Psoas muscle (tissue), 8 donors: ENCODE results near the gene IL1RL1. TPM values are rescaled to one million over a fixed set of nuclear protein-coding genes. Genes with fewer than 3 reads are reported as not detected.

ENCODE experiments used
- ATAC-seq, 4 donors: fragments of 200-7000 bp; cut with Tn5 transposase; one replicate each; pipeline ENCODE4 v1.9.1; 2020; ENCODE audit warnings: moderate library complexity in 3 of 4, mild to moderate bottlenecking in 2 of 4
- DNase-seq, 2 donors: peaks; one replicate each; pipeline ENCODE4 v3.0.0-alpha.2; 2020
- H3K27ac ChIP-seq: fragments of 200-600 bp; one replicate; pipeline ENCODE4 v1.8.0; 2022
- H3K27me3 ChIP-seq, 3 donors: fragments of 200-600 bp in 1 of 3; one replicate each; pipeline versions ENCODE4 v1.6.1 to v1.8.0; 2013 to 2022; ENCODE audit warnings: low read length in 2 of 3, mild to moderate bottlenecking in 2 of 3, moderate library complexity in 1 of 3; ENCODE audit not compliant: insufficient read depth in 3 of 3
- H3K36me3 ChIP-seq, 2 donors: fragments of 200-600 bp in 1 of 2; one replicate each; pipeline versions ENCODE4 v1.6.1 to v1.8.0; 2013 to 2022; ENCODE audit warnings: low read depth in 1 of 2, mild to moderate bottlenecking in 1 of 2, moderate library complexity in 1 of 2; ENCODE audit not compliant: insufficient read depth in 1 of 2
- H3K4me1 ChIP-seq: fragments of 200-600 bp; one replicate; pipeline ENCODE4 v1.8.0; 2022
- H3K4me3 ChIP-seq: fragments of 200-600 bp; one replicate; pipeline ENCODE4 v1.8.0; 2022; ENCODE audit warnings: mild to moderate bottlenecking
- H3K9me3 ChIP-seq: fragments of 200-600 bp; one replicate; pipeline ENCODE4 v1.8.0; 2022
- WGBS, 3 donors: extraction: QIAGEN DNeasy Blood & Tissue Kit; methylation state at CpG; one replicate each; pipeline versions ENCODE4 v1.1.6 to v1.1.7; 2013; 5-methylcytosine and 5-hydroxymethylcytosine counted together
- intact Hi-C, 2 donors: fragments of 100-400 bp; cut with DNase I; formaldehyde crosslinking; loops; one replicate each; pipeline versions ENCODE4 v1.11.0 to v1.14.2; 2022
- polyA plus RNA-seq, 3 donors: library from polyadenylated mRNA; stranded (reverse); fragments of 200-250 nt; gene quantifications; one replicate each; pipeline ENCODE4 v1.2.3, GENCODE V29; 2013
- total RNA-seq, 4 donors: library from RNA; stranded (reverse); fragmentation: NEBNext Ultra II Directional in 2 of 4; extraction: Animal tissue kit (Norgen Biotek cat#: 25700) in 2 of 4; gene quantifications; one replicate each; pipeline versions ENCODE4 v1.2.1 to v1.2.4, GENCODE V29; 2021 to 2023
- TF ChIP-seq, protein P1 (sequence below): fragments of 200-600 bp; IDR thresholded peaks from one replicate; pipeline ENCODE4 v1.8.0; 2022; ENCODE audit warnings: antibody characterized with exemption
- donor health status: healthy with polysubstance abuse.
- donor health status: DM: no; HTN: no; CAD: no; lungs with moderate emphysema.
- donor health status: Bipolar disorder and iron deficiency.
- donor health status: healthy.
- donor health status: DM: yes; HTN: yes; CAD: no.
- donor health status: DM: no; HTN: no; CAD: no.
- donor health status: DM: no; HTN: no; CAD: no.
- donor health status: DM: yes; HTN: yes; CAD: no.

Gene IL1RL1
- total and polyA plus RNA-seq, 7 donors: 0.43 to 13.1 (median 2.9) TPM

DNA sequence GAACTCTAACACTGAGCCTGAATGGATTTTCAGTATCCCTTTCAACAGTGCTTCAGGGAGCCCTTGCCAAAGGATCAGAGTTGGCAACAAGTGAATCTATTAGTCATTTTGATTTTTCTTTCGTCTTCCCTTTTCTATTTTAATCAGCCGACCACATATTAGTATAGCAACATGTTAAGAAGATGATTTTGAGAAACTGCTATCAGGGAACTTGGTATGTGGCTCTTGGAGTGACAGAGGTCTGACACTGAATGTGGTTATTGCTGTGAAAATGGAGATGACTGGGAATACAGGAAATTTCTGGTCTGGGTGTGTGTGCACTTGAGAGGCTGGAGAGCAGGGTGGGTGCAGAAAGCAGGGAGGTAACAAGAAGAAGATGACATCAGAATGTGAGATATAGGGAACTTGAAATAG is 28.7 kb upstream of the IL1RL1 start:
- no peak for ATAC-seq
- no peaks in the 10 kb centered on the region for H3K4me1 ChIP-seq
- intact Hi-C loops: no loop called here
- TF ChIP-seq, protein P1, sequence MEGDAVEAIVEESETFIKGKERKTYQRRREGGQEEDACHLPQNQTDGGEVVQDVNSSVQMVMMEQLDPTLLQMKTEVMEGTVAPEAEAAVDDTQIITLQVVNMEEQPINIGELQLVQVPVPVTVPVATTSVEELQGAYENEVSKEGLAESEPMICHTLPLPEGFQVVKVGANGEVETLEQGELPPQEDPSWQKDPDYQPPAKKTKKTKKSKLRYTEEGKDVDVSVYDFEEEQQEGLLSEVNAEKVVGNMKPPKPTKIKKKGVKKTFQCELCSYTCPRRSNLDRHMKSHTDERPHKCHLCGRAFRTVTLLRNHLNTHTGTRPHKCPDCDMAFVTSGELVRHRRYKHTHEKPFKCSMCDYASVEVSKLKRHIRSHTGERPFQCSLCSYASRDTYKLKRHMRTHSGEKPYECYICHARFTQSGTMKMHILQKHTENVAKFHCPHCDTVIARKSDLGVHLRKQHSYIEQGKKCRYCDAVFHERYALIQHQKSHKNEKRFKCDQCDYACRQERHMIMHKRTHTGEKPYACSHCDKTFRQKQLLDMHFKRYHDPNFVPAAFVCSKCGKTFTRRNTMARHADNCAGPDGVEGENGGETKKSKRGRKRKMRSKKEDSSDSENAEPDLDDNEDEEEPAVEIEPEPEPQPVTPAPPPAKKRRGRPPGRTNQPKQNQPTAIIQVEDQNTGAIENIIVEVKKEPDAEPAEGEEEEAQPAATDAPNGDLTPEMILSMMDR: no peak
- no peak for DNase-seq
- H3K4me3 ChIP-seq: no peak overlapping the region
- no peaks in the 10 kb centered on the region for H3K36me3 ChIP-seq
- H3K27me3 ChIP-seq: peaks cover 0 to 2% (median 0%) of the 10 kb centered on the region in 3 donors
- H3K27ac ChIP-seq: no peak overlapping the region
- 63 to 68% (median 67%) methylated on average over 2 of the region's 2 CpGs for WGBS, 3 donors
- no peaks in the 10 kb centered on the region for H3K9me3 ChIP-seq

DNA sequence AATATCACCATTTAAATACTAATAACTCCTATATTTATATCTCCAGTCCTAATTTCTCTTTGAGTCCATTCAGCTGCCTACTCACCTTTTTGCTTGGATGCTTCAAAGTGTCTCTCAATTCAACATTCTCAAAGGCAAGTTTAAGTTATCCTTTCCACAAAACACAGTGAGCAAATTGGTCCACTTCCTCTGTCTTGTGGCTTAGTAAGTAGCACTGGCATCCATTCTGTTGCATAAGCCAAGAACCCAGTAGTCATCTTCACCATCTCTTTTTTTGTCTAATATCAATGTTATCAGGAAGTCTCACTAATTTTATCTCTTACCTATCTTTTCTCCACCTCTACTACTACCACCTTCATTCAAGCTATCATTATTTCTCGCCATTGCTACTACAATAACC is 27.4 kb upstream of the IL1RL1 start:
- no peaks in the 10 kb centered on the region for H3K9me3 ChIP-seq
- intact Hi-C loops: no loop called here
- TF ChIP-seq, protein P1: no peak
- WGBS, 3 donors: 91 to 95% (median 94%) methylated on average over 1 of the region's 1 CpG
- ATAC-seq (no peak), DNase-seq (no peak)
- no peak overlapping the region for H3K27ac ChIP-seq
- H3K4me3 ChIP-seq: no peak overlapping the region
- no peaks in the 10 kb centered on the region for H3K4me1 ChIP-seq
- no peaks in the 10 kb centered on the region for H3K36me3 ChIP-seq
- H3K27me3 ChIP-seq: peaks cover 0 to 2% (median 0%) of the 10 kb centered on the region in 3 donors

DNA sequence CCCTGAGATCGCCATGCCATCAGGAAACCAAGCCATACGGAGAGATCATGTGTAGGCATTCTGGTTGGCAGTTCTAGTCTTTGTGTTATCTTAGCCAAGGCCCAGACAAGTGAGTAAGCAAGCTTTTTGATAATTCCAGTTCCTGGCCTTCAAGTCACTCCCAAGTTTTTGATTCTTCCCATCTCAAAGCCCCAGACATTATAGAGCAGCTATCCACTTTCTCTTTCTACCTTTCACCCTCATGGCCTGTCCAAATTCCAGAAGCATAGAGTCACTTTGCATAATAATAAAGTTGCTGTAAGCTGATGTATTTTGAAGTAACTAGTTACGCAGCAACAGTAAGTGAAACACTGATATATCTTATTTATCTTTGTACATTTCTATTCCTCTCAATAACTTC is 26.8 kb upstream of the IL1RL1 start:
- Histone ChIP-seq H3K36me3 (no peaks in the 10 kb centered on the region), H3K4me1 (no peaks in the 10 kb centered on the region), H3K27ac (no peak overlapping the region), H3K4me3 (no peak overlapping the region), H3K9me3 (no peaks in the 10 kb centered on the region), H3K27me3 (peaks cover 0 to 2% (median 0%) of the 10 kb centered on the region in 3 donors)
- intact Hi-C loops: no loop called here
- no peak for DNase-seq
- WGBS, 3 donors: 85 to 98% (median 90%) methylated on average over 3 of the region's 3 CpGs
- TF ChIP-seq, protein P1: no peak
- no peak for ATAC-seq

DNA sequence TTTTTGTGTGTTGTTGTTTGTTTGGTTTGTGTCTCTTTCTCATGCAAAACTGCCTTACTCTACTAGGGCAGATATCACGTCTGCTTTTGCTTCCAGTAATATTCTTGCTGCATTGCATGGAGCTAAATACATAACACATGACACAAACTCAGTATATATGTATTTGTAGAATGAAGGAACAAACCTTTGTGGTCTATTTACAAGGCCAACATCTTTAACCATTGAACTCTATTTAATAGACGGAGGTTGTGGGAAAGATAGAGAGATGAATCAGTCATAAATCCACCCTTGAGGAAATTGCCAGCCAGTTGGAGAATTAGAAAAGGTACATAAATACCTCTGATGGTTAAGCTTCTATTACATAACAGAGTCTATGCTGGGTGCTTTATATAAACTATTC is 26.0 kb upstream of the IL1RL1 start:
- no peaks in the 10 kb centered on the region for H3K4me1 ChIP-seq
- WGBS, 3 donors: 86 to 94% (median 88%) methylated on average over 2 of the region's 2 CpGs
- intact Hi-C loops: no loop called here
- H3K4me3 ChIP-seq: no peak overlapping the region
- H3K27ac ChIP-seq: no peak overlapping the region
- DNase-seq: no peak
- H3K36me3 ChIP-seq: no peaks in the 10 kb centered on the region
- no peaks in the 10 kb centered on the region for H3K9me3 ChIP-seq
- H3K27me3 ChIP-seq: peaks cover 0 to 2% (median 0%) of the 10 kb centered on the region in 3 donors
- TF ChIP-seq, protein P1: no peak
- ATAC-seq: no peak

DNA sequence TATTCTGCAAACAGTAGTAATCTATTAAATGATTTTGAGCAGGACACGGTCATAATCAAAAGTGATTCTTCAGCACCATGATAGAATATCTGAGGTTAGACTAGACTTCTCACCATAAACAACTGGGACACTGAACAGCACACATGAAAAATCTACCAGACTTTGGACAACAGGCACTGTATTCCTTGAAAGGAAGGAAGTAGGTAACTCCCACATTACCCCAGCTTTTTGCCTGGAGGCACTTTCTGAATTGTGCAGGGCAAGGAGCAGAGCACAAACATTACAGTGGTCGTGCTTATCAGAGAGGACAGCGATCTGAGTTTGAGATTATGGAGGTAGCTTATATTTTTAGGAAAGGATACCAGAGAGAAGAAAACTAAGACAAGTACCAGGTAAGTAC is 25.3 kb upstream of the IL1RL1 start:
- no peak for ATAC-seq
- Histone ChIP-seq H3K4me3 (no peak overlapping the region), H3K36me3 (no peaks in the 10 kb centered on the region), H3K27me3 (peaks cover 0 to 2% (median 0%) of the 10 kb centered on the region in 3 donors), H3K9me3 (no peaks in the 10 kb centered on the region), H3K4me1 (no peaks in the 10 kb centered on the region), H3K27ac (no peak overlapping the region)
- TF ChIP-seq, protein P1: no peak
- WGBS, 3 donors: 72 to 90% (median 83%) methylated on average over 3 of the region's 3 CpGs
- intact Hi-C loops: no loop called here
- no peak for DNase-seq
